Fibroblast of the aortic adventitia (primary cell): Measurements from ENCODE around the gene BSDC1. TPM values are rescaled to one million over a fixed set of nuclear protein-coding genes. Genes with fewer than 3 reads are reported as not detected.
"Not testable (repeated sequence)": the region's sequence is repeated elsewhere in the genome, so short reads cannot be mapped to it uniquely, and the experiment has no call there.

Source experiments
- DNase-seq: peaks from one replicate; pipeline ENCODE4 v3.0.0-alpha.2; 2010; ENCODE audit warnings: low read depth
- H3K4me3 ChIP-seq: 2 replicates; pipeline ENCODE4 v1.5.1; 2011; ENCODE audit warnings: low read depth, mild to moderate bottlenecking, control low read depth, low read length, moderate library complexity
- CTCF ChIP-seq: IDR thresholded peaks from 2 replicates; pipeline ENCODE4 v1.5.1; 2011; ENCODE audit warnings: mild to moderate bottlenecking, low read length, control low read depth, inconsistent platforms; ENCODE audit not compliant: insufficient read depth
- total RNA-seq: library from RNA; depleted of rRNA; stranded (reverse); fragments of >200 nt; gene quantifications from 2 replicates; pipeline ENCODE4 v1.2.3, GENCODE V29; 2012; ENCODE audit warnings: low replicate concordance

BSDC1 gene, protein sequence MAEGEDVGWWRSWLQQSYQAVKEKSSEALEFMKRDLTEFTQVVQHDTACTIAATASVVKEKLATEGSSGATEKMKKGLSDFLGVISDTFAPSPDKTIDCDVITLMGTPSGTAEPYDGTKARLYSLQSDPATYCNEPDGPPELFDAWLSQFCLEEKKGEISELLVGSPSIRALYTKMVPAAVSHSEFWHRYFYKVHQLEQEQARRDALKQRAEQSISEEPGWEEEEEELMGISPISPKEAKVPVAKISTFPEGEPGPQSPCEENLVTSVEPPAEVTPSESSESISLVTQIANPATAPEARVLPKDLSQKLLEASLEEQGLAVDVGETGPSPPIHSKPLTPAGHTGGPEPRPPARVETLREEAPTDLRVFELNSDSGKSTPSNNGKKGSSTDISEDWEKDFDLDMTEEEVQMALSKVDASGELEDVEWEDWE
- total RNA-seq = 47.6 and 52.3 TPM in 2 replicates

DNA sequence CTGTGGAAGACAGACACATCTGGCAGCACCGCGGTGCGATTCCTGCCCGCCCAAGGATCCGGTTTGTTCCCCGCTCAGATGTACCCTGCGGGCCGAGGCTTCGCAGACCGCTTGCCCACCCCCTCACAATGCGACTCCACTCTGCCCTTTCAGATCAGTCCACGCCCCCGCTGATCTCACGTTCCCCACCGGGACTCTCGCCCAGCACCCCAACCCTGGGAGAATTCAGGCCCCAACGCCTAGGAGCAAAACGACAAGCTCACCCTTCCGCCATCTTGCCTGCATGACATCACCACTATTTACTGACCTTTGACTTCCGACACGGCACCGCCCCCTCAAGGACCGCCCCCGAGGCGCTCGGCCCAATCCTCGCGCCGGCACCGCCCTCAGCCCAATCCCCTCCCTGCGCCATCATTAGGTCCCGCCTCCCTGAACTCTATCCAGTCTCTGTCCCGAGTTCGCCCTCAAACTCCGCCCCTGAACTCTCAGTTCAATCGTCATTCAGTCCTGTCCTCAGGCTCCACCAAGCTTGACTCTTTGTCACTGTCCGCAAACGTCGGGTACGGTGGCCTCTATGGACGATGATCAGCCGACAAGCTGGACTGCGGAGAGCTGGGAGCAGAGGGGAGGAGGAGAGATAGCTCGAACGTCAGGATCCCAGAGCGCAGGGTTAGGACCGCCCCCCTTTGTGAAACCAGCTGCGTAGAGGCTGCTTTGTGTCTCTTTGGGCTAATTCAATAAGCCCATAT is at the start of gene BSDC1:
BSDC1 (minus strand) TSS at position 301 of the 749 bp plus-strand sequence; CDS start at position 274, 27 bp downstream.
- peak within 1 kb of the TSS; percentile 88 for H3K4me3 ChIP-seq
- DNase-seq = peak; percentile 97
- no peak for TF ChIP-seq CTCF

DNA sequence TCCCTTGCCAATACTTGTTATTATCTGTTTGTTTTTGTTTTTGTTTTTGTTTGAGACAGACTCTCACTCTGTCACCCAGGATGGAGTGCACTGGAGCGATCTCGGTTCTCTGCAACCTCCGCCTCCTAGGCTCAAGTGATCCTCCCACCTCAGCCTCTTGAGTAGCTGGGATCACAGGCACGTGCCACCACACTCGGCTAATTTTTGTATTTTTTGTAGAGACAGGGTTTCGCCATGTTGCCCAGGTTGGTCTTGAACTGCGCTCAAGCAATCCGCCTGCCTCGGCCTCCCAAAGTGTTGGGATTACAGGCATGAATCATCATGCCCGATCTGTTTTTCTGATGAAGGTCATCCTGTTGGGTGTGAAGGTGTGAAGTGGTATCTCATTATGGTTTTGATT is 47.2 kb upstream of the BSDC1 start:
- DNase-seq, H3K4me3 ChIP-seq: not testable (repeated sequence)

- not testable (repeated sequence) for H3K4me3 ChIP-seq, DNase-seq
Measured at GRCh38 chr1:32438777-32439176, 44.5 kb upstream of the BSDC1 start.

DNA sequence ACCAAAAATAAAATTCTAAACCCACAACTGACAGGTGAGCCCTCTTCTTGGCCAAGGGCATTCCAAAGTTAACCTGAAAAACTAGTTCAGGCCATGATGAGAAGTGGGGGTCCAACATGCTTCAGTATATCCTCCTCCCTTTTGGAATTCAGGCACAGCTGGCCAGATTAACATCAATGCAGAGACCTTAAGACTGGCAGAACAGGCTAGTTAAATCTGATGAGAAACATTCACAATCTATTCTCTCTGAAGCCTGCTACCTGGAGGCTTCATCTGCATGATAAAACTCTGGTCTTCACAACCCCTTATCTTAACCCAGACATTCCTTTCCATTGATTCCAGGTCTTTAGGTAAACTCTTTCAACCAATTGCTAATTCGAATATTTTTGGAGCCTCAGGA is 43.9 kb upstream of the BSDC1 start:
- no peak for DNase-seq
- no peak for TF ChIP-seq CTCF
- H3K4me3 ChIP-seq = no peak overlapping the region

DNA sequence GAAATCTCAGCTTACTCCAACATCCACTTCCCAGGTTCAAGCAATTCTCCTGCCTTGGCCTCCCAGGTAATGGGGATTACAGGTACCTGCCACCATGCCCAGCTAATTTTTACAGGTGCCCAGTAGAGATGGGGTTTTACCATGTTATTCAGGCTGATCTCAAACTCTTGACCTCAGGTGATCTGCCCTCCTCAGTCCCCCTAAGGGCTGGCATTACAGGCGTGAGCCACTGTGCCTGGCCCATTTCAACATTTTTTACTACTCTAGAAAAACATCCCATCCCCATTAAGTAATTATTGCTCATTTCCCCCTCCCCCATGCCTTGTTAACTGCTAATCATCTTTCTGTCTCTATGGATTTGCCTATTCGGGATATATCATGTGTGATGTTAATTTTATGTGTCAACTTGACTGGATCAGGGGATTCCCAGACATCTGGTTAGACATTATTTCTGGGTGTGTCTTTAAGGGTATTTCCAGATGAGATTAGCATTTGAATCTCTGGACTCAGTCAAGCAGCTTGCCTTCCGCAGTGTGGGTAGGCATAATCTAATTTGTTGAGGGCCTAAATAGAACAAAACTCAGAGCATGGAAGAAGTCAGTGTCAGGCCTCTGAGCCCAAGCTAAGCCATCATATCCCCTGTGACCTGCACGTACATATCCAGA is 37.6 kb upstream of the BSDC1 start:
- no peak for DNase-seq
- no peak overlapping the region for H3K4me3 ChIP-seq
- no peak for TF ChIP-seq CTCF

DNA sequence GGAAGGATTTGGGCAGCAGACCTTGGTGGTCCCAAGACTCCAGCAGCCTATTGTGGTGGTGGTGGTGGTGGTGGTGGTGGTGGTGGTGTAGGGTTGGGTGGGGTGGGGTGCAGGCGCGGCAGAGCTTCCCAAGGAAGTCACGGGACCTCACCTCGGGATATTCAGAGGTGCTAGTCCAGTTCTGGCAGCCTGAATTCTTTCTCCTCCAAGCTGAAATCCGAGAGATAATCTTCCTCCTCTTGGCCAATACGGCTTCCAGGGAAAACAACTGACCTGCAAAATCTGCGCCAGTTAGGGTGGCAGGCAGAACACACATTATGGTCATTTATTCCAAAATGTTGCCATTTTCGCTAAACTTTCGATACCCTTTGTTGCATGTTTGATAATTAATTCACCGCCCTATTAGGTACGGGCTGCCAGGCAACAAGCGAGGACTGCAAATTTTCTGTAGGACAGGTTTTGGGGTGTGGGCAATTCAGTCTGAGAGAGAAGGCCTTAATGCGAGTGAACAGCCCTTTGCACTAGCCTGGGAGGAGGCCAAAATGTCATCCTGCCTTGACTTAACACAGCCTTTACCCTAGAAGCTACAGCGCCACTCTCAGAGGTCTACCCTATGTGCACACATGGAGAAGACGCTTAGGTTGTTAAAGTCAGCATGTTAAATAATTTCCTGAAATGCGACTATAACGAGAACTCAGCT is 33.2 kb upstream of the BSDC1 start:
- no peak for TF ChIP-seq CTCF
- DNase-seq = no peak
- H3K4me3 ChIP-seq = no peak overlapping the region

DNA sequence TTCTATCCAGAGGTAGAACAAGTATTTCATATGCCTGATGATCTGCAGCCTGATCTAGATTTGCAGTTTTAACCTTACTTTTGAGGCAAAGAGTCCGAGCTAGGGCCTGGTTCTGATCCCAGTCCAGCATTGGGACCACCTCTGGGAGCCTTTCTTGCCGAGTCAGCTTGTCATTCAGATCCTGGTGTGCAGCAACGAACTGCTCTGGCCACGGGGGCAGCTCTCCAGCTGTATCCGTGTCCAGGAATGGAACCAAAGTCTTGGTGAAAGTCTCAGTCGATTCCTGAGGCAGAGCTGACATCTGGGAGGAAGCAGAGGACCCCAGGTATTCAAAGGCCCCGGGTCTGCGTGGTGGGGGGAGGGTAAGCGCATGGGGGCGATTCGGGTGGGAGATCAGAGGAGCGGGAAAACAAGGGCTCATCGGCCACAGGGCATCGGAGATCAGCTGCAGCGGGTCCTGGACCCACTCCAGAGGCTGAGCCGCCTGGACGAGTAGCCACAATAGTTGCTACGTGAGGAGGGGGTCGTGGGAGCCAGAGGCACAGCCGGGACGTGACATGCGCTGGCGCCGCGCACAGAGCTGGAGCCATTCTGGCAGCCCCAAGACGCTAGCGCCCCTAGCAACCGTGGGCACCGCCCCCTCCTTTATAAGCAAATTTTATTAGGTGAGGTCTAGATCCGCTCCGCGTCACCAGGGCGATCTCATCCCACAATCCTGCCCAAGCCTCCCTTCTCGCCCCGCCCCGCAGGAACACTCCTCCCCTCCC is 32.4 kb upstream of the BSDC1 start:
- no peak for TF ChIP-seq CTCF
- DNase-seq = no peak
- H3K4me3 ChIP-seq = peak overlapping the region; percentile 42
